T-cell (primary cell): ENCODE data around the gene PHYKPL. TPM values are rescaled to one million over a fixed set of nuclear protein-coding genes. Genes with fewer than 3 reads are reported as not detected.

Experiments
- ATAC-seq, 4 experiments: fragments of 200-7000 bp in 3 of 4; fragments of 150-1000 bp in 1 of 4; cut with Tn5 transposase; replicated peaks in 1 of 4; 1 replicate in 3 of 4; 2 replicates in 1 of 4; pipeline ENCODE4 v1.10.0; 2021; ENCODE audit warnings: moderate library complexity in 3 of 4, mild to moderate bottlenecking in 2 of 4, moderate number of reproducible peaks in 1 of 4
- CTCF ChIA-PET, 2 donors: fragments of 300-600 bp; sonication (Branson Sonifier 250); formaldehyde crosslinking; loops; one replicate each; lab custom pipeline; 2022; ENCODE audit warnings: antibody characterized with exemption in 2 of 2; lab: Charles Lee
- POLR2A ChIA-PET, 2 donors: fragments of 300-600 bp; sonication (Branson Sonifier 250); formaldehyde crosslinking; loops; one replicate each; lab custom pipeline; 2022; ENCODE audit warnings: antibody characterized with exemption in 2 of 2; lab: Charles Lee
- DNase-seq, 35 experiments: peaks; one replicate each; pipeline versions ENCODE4 v3.0.0 to v3.0.0-alpha.2; 2013 to 2023
- H3K27ac ChIP-seq: one replicate; pipeline ENCODE4 v1.5.1; 2013; ENCODE audit warnings: low read length
- H3K27me3 ChIP-seq, 2 experiments: replicated peaks in 1 of 2; 1 replicate in 1 of 2; 2 replicates in 1 of 2; pipeline versions ENCODE4 v1.6.1 to v1.7.0; 2013; ENCODE audit warnings: low read length in 1 of 2, mixed read lengths in 1 of 2; ENCODE audit not compliant: control insufficient read depth in 2 of 2, insufficient read depth in 2 of 2; ENCODE audit errors: extremely low read depth in 1 of 2
- H3K36me3 ChIP-seq, 2 donors: 1 replicate in 1 of 2; 2 replicates in 1 of 2; pipeline versions ENCODE4 v1.6.1 to v1.7.0; 2013; ENCODE audit warnings: low read length in 1 of 2; ENCODE audit not compliant: control insufficient read depth in 2 of 2, insufficient read depth in 1 of 2; ENCODE audit errors: extremely low read depth in 1 of 2
- H3K4me1 ChIP-seq, 2 experiments: 1 replicate in 1 of 2; 2 replicates in 1 of 2; pipeline versions ENCODE4 v1.6.1 to v1.7.0; 2013; ENCODE audit warnings: low read length in 2 of 2, mixed read lengths in 1 of 2; ENCODE audit not compliant: insufficient read depth in 2 of 2, control insufficient read depth in 1 of 2; ENCODE audit errors: extremely low read depth in 1 of 2
- H3K4me3 ChIP-seq, 2 donors: 1 replicate in 1 of 2; 2 replicates in 1 of 2; pipeline versions ENCODE4 v1.5.1 to v1.7.0; 2013; ENCODE audit warnings: mild to moderate bottlenecking in 2 of 2, low read length in 1 of 2, moderate library complexity in 1 of 2; ENCODE audit not compliant: control insufficient read depth in 1 of 2; ENCODE audit errors: extremely low read depth in 1 of 2
- H3K9me3 ChIP-seq: 2 replicates; pipeline ENCODE4 v1.7.0; 2013
- H3K27ac Mint-ChIP-seq, 2 donors: one replicate each; pipeline ENCODE4 v1.8.0; 2020 to 2021; ENCODE audit warnings: mild to moderate bottlenecking in 2 of 2, mixed read lengths in 2 of 2
- H3K27me3 Mint-ChIP-seq, 2 donors: one replicate each; pipeline ENCODE4 v1.8.0; 2021 to 2022; ENCODE audit warnings: mixed read lengths in 2 of 2
- H3K36me3 Mint-ChIP-seq: one replicate; pipeline ENCODE4 v1.8.0; 2021; ENCODE audit warnings: mixed read lengths
- H3K4me1 Mint-ChIP-seq, 3 donors: one replicate each; pipeline ENCODE4 v1.8.0; 2020 to 2022; ENCODE audit warnings: mixed read lengths in 3 of 3, mild to moderate bottlenecking in 1 of 3
- H3K4me3 Mint-ChIP-seq, 3 donors: one replicate each; pipeline ENCODE4 v1.8.0; 2020 to 2022; ENCODE audit warnings: mild to moderate bottlenecking in 3 of 3, mixed read lengths in 3 of 3, moderate library complexity in 3 of 3
- H3K9me3 Mint-ChIP-seq, 3 donors: one replicate each; pipeline ENCODE4 v1.8.0; 2020 to 2022; ENCODE audit warnings: mixed read lengths in 3 of 3
- WGBS: methylation state at CpG from one replicate; pipeline ENCODE4 v1.1.5; 2013; ENCODE audit warnings: missing lambda C conversion rate; ENCODE audit not compliant: insufficient coverage; 5-methylcytosine and 5-hydroxymethylcytosine counted together
- total RNA-seq, 35 experiments: library from RNA in 6 of 35; stranded (reverse) in 6 of 35; fragments of 120-200 nt in 1 of 35; gene quantifications; one replicate each; pipeline versions ENCODE4 v1.2.1 to v1.2.4 and lab custom pipeline; 2013 to 2026

The PHYKPL gene
- total RNA-seq, 5 donors from 2014 or later (not counting 1 experiment from before 2014, with no cell fraction given): 135 to 208 (median 193) TPM

GRCh38 chr5:178227138-178227659, 5.4 kb downstream of the PHYKPL start:
- CTCF ChIA-PET: interaction anchor here in 1 of 2 donors (0.5 kb wide), 1 partner anchor 1551 kb away, joined by 3 read pairs; no protein-coding TSS in a partner anchor

DNA sequence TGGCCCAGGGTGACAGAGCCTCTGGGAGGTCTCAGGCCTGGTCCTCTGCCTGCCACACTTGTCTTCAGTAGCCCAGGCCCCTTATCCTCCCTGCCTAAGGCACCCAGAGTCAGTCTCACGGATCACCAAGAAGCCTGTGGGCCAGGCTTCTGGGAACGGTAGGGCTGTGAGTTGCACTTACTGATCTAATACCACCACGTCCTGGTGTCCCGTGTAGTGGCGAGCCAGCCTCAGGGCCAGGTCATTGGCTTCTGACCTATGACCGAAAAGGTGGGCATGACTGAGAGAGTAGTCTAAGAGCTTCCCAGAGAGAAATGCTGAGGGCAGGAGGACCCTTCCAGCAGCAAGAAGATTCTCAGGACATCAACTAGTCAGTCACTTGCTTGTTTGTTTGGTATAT, 7.4 kb downstream of the PHYKPL start:
- 93% methylated on average over 5 of the region's 6 CpGs for WGBS
- H3K27ac Mint-ChIP-seq: no peak overlapping the region

More at GRCh38 chr5:178227138-178227659, 5.4 kb downstream of the PHYKPL start:
- Mint-ChIP-seq H3K36me3 (peaks cover 56% of the 10 kb centered on the region), H3K27ac (peak overlapping the region in 1 of 2 donors; percentile 46), H3K9me3 (no peaks in the 10 kb centered on the region), H3K4me1 (peaks cover 58 to 78% (median 66%) of the 10 kb centered on the region in 3 donors), H3K27me3 (no peaks in the 10 kb centered on the region), H3K4me3 (no peak overlapping the region)
- H3K9me3 ChIP-seq: no peaks in the 10 kb centered on the region
- WGBS: 100% methylated on average over 2 of the region's 4 CpGs
- DNase-seq: no peak
- no peak overlapping the region for H3K27ac ChIP-seq
- H3K4me3 ChIP-seq: no peak overlapping the region
- H3K4me1 ChIP-seq: peaks cover 13 to 51% of the 10 kb centered on the region in 2 experiments
- POLR2A ChIA-PET: interaction anchor here in 1 of 2 donors (0.5 kb wide), 1 partner anchor 700 kb away, joined by 3 read pairs; no protein-coding TSS in a partner anchor
- peaks cover 16 to 57% of the 10 kb centered on the region in 2 donors for H3K36me3 ChIP-seq
- no peak for ATAC-seq
- H3K27me3 ChIP-seq: no peaks in the 10 kb centered on the region

DNA sequence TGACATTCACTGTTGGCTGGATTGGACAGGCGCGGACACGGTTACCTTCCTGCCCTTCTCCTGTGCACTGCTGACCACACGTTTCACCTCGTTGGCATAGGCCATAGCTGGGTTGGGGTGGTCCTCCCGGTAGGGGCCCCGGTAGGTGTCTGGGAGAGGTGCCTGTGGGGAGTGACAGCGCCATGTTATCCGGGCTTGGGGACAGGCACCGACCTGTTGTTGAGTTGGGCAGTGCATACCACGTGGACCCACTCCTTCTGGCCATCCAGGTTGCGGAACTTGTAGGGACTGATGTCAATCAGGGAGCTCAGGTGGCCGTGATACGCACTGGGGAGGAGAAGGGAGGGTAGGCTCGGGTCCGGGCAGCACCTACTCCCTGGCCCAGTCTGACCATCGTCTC, 8.2 kb downstream of the PHYKPL start:
- ChIA-PET CTCF (no interaction called here), POLR2A (interaction anchor here in 1 of 2 donors (0.6 kb wide), 1 partner anchor 1478 kb away, joined by 3 read pairs; no protein-coding TSS in a partner anchor)
- Mint-ChIP-seq H3K36me3 (peaks cover 51% of the 10 kb centered on the region), H3K27me3 (no peaks in the 10 kb centered on the region), H3K9me3 (no peaks in the 10 kb centered on the region), H3K27ac (no peak overlapping the region), H3K4me3 (no peak overlapping the region), H3K4me1 (peaks cover 49 to 78% (median 57%) of the 10 kb centered on the region in 3 donors)
- WGBS: 91% methylated on average over 11 of the region's 17 CpGs
- DNase-seq (no peak), ATAC-seq (no peak)
- Histone ChIP-seq H3K27me3 (no peaks in the 10 kb centered on the region), H3K36me3 (peaks cover 21 to 55% of the 10 kb centered on the region in 2 donors), H3K4me1 (peaks cover 3 to 25% of the 10 kb centered on the region in 2 experiments), H3K27ac (no peak overlapping the region), H3K4me3 (no peak overlapping the region), H3K9me3 (no peaks in the 10 kb centered on the region)

More for the DNA sequence above, 7.4 kb downstream of the PHYKPL start:
- Histone ChIP-seq H3K36me3 (peaks cover 25 to 58% of the 10 kb centered on the region in 2 donors), H3K4me1 (peaks cover 3 to 33% of the 10 kb centered on the region in 2 experiments), H3K4me3 (no peak overlapping the region), H3K27ac (no peak overlapping the region), H3K9me3 (no peaks in the 10 kb centered on the region), H3K27me3 (no peaks in the 10 kb centered on the region)
- CTCF ChIA-PET: no interaction called here
- H3K4me3 Mint-ChIP-seq: no peak overlapping the region
- H3K27me3 Mint-ChIP-seq: no peaks in the 10 kb centered on the region
- no peaks in the 10 kb centered on the region for H3K9me3 Mint-ChIP-seq
- peaks cover 57 to 81% (median 64%) of the 10 kb centered on the region in 3 donors for H3K4me1 Mint-ChIP-seq
- ATAC-seq (no peak), DNase-seq (no peak)
- peaks cover 57% of the 10 kb centered on the region for H3K36me3 Mint-ChIP-seq
- POLR2A ChIA-PET: no interaction called here

DNA sequence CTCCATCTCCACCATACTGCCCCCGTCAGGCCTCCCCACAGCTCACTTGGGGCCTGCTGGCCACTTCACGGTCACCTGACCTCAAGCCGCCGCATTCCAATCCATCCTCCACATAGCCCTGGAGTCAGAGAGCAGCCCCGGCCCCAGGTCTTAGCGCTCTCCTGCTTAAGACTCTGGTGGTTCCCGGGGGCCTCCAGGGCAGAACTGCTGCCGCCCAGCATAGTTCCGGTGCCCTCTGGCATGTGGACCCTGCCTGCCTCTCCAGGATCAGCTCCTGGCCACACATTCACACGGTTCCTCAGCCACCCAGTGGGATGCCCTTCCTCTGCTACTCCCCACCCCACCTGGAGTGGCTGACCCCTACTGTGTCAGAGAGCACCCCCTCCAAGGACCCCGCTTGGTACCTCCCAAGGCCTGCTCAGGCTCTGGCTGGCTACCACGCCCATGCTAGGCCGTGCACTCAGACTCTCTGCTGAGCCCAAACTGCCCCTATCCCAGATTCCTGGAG, 8.7 kb downstream of the PHYKPL start:
- 96% methylated on average over 13 of the region's 13 CpGs for WGBS
- H3K4me1 Mint-ChIP-seq: peaks cover 47 to 78% (median 53%) of the 10 kb centered on the region in 3 donors
- H3K9me3 ChIP-seq: no peaks in the 10 kb centered on the region
- H3K36me3 ChIP-seq: peaks cover 19 to 51% of the 10 kb centered on the region in 2 donors
- H3K4me1 ChIP-seq: peaks cover 3 to 21% of the 10 kb centered on the region in 2 experiments
- DNase-seq: no peak
- no peaks in the 10 kb centered on the region for H3K27me3 Mint-ChIP-seq
- no peak overlapping the region for H3K4me3 ChIP-seq
- peak overlapping the region in 1 of 2 donors; percentile 21 for H3K27ac Mint-ChIP-seq
- no peaks in the 10 kb centered on the region for H3K9me3 Mint-ChIP-seq
- no peak for ATAC-seq
- H3K36me3 Mint-ChIP-seq: peaks cover 49% of the 10 kb centered on the region
- ChIA-PET POLR2A (interaction anchor here in 1 of 2 donors (0.6 kb wide), 1 partner anchor 1478 kb away, joined by 3 read pairs; no protein-coding TSS in a partner anchor), CTCF (no interaction called here)
- H3K27ac ChIP-seq: no peak overlapping the region
- no peak overlapping the region for H3K4me3 Mint-ChIP-seq
- H3K27me3 ChIP-seq: no peaks in the 10 kb centered on the region

- DNase-seq (no peak), ATAC-seq (no peak)
- no peaks in the 10 kb centered on the region for H3K27me3 ChIP-seq
- Mint-ChIP-seq H3K36me3 (peaks cover 48% of the 10 kb centered on the region), H3K4me1 (peaks cover 45 to 77% (median 48%) of the 10 kb centered on the region in 3 donors), H3K27me3 (no peaks in the 10 kb centered on the region), H3K4me3 (no peak overlapping the region), H3K9me3 (no peaks in the 10 kb centered on the region), H3K27ac (peak overlapping the region in 1 of 2 donors; percentile 37)
- H3K4me3 ChIP-seq: no peak overlapping the region
- ChIA-PET POLR2A (no interaction called here), CTCF (no interaction called here)
- WGBS: 98% methylated on average over 5 of the region's 5 CpGs
- peaks cover 3 to 16% of the 10 kb centered on the region in 2 experiments for H3K4me1 ChIP-seq
- H3K9me3 ChIP-seq: no peaks in the 10 kb centered on the region
- H3K36me3 ChIP-seq: peaks cover 19 to 48% of the 10 kb centered on the region in 2 donors
- H3K27ac ChIP-seq: no peak overlapping the region
These were observed 9.3 kb downstream of the PHYKPL start for GRCh38 chr5:178223196-178223773.

- DNase-seq (no peak), ATAC-seq (no peak)
- no peaks in the 10 kb centered on the region for H3K9me3 Mint-ChIP-seq
- H3K9me3 ChIP-seq: no peaks in the 10 kb centered on the region
- no peak overlapping the region for H3K27ac ChIP-seq
- no peaks in the 10 kb centered on the region for H3K27me3 ChIP-seq
- H3K4me3 Mint-ChIP-seq: no peak overlapping the region
- H3K36me3 ChIP-seq: peaks cover 13 to 41% of the 10 kb centered on the region in 2 donors
- no peaks in the 10 kb centered on the region for H3K27me3 Mint-ChIP-seq
- peaks cover 41% of the 10 kb centered on the region for H3K36me3 Mint-ChIP-seq
- ChIA-PET CTCF (no interaction called here), POLR2A (no interaction called here)
- WGBS: 99% methylated on average over 14 of the region's 15 CpGs
- peaks cover 3 to 7% of the 10 kb centered on the region in 2 experiments for H3K4me1 ChIP-seq
- no peak overlapping the region for H3K27ac Mint-ChIP-seq
- no peak overlapping the region for H3K4me3 ChIP-seq
- peaks cover 36 to 68% (median 39%) of the 10 kb centered on the region in 3 donors for H3K4me1 Mint-ChIP-seq
These were observed 10.3 kb downstream of the PHYKPL start for GRCh38 chr5:178222292-178222691.
